Skeletal muscle tissue (tissue), 4 donors: Measurements from ENCODE around the gene DAGLA. TPM values are rescaled to one million over a fixed set of nuclear protein-coding genes. Genes with fewer than 3 reads are reported as not detected.

Experiments used
- H3K27ac ChIP-seq: one replicate; pipeline ENCODE4 v1.7.0; 2013; ENCODE audit warnings: mild to moderate bottlenecking, low read depth, low read length, inconsistent platforms
- H3K27me3 ChIP-seq, 3 donors: one replicate each; pipeline ENCODE4 v1.7.0; 2013; ENCODE audit warnings: low read length in 3 of 3; ENCODE audit not compliant: control insufficient read depth in 3 of 3, insufficient read depth in 3 of 3
- H3K36me3 ChIP-seq, 3 donors: one replicate each; pipeline ENCODE4 v1.7.0; 2013; ENCODE audit warnings: low read length in 3 of 3; ENCODE audit not compliant: control insufficient read depth in 3 of 3, insufficient read depth in 3 of 3
- H3K4me1 ChIP-seq, 3 donors: one replicate each; pipeline ENCODE4 v1.7.0; 2013; ENCODE audit warnings: low read length in 3 of 3, mild to moderate bottlenecking in 3 of 3; ENCODE audit not compliant: control insufficient read depth in 3 of 3, insufficient read depth in 3 of 3
- H3K4me3 ChIP-seq, 3 donors: one replicate each; pipeline ENCODE4 v1.7.0; 2013; ENCODE audit warnings: low read length in 3 of 3
- H3K9ac ChIP-seq, 3 donors: one replicate each; pipeline ENCODE4 v1.7.0; 2013; ENCODE audit warnings: low read length in 3 of 3, mild to moderate bottlenecking in 3 of 3, moderate library complexity in 2 of 3, low read depth in 1 of 3
- H3K9me3 ChIP-seq, 3 donors: one replicate each; pipeline ENCODE4 v1.7.0; 2013; ENCODE audit warnings: low read length in 3 of 3; ENCODE audit not compliant: control insufficient read depth in 3 of 3
- total RNA-seq: library from RNA; depleted of rRNA; stranded (reverse); fragments of >200 nt; gene quantifications from one replicate; pipeline ENCODE4 v1.2.3, GENCODE V29; 2014
- donor health status: Osteomylitis.

DAGLA gene
- total RNA-seq, 1 donor from 2014 or later, result 1.0 TPM

GRCh38 chr11:61791737-61792309 is 111.6 kb downstream of the DAGLA start:
- Histone ChIP-seq H3K27ac (peak overlapping the region; percentile 92), H3K4me1 (peaks cover 12 to 20% (median 15%) of the 10 kb centered on the region in 3 donors), H3K4me3 (peak overlapping the region; percentile 85 to 98 (median 96)), H3K27me3 (no peaks in the 10 kb centered on the region), H3K36me3 (peaks cover 38 to 43% (median 39%) of the 10 kb centered on the region in 3 donors), H3K9ac (peak overlapping the region; percentile 93 to 98 (median 95)), H3K9me3 (no peaks in the 10 kb centered on the region)

GRCh38 chr11:61792310-61793082 is 112.3 kb downstream of the DAGLA start, which contains the start of the genes FEN1 and TMEM258:
FEN1 (plus strand) TSS chr11:61792911; CDS start chr11:61795362, 2,451 bp downstream.
TMEM258 (minus strand) TSS chr11:61792599; CDS start chr11:61792558, 41 bp downstream.
- Histone ChIP-seq H3K9ac (peak within 1 kb of the TSS; percentile 93 to 98 (median 95)), H3K27me3 (no peaks in the 10 kb centered on the region), H3K36me3 (peaks cover 32 to 37% (median 34%) of the 10 kb centered on the region in 3 donors), H3K9me3 (no peaks in the 10 kb centered on the region), H3K4me1 (peaks cover 12 to 20% (median 15%) of the 10 kb centered on the region in 3 donors), H3K27ac (peak within 1 kb of the TSS; percentile 92), H3K4me3 (peak within 1 kb of the TSS; percentile 85 to 98 (median 96))

GRCh38 chr11:61793083-61793828 is 113.1 kb downstream of the DAGLA start:
- Histone ChIP-seq H3K27ac (peak overlapping the region; percentile 92), H3K36me3 (peaks cover 25 to 29% (median 27%) of the 10 kb centered on the region in 3 donors)

GRCh38 chr11:61793829-61794204 is 113.6 kb downstream of the DAGLA start:
- peaks cover 12 to 20% (median 15%) of the 10 kb centered on the region in 3 donors for H3K4me1 ChIP-seq
- no peaks in the 10 kb centered on the region for H3K27me3 ChIP-seq
- peak overlapping the region in 1 of 3 donors; percentile 96 for H3K4me3 ChIP-seq
- no peak overlapping the region for H3K9ac ChIP-seq
- H3K36me3 ChIP-seq, result peaks cover 20 to 25% (median 23%) of the 10 kb centered on the region in 3 donors
- H3K27ac ChIP-seq, result no peak overlapping the region
- no peaks in the 10 kb centered on the region for H3K9me3 ChIP-seq

More at GRCh38 chr11:61793083-61793828, 113.1 kb downstream of the DAGLA start:
- Histone ChIP-seq H3K9ac (peak overlapping the region; percentile 93 to 98 (median 95)), H3K27me3 (no peaks in the 10 kb centered on the region), H3K4me3 (peak overlapping the region; percentile 85 to 98 (median 96)), H3K4me1 (peaks cover 12 to 20% (median 15%) of the 10 kb centered on the region in 3 donors), H3K9me3 (no peaks in the 10 kb centered on the region)

- H3K4me3 ChIP-seq, result no peak overlapping the region
- no peaks in the 10 kb centered on the region for H3K9me3 ChIP-seq
- peaks cover 12 to 17% (median 15%) of the 10 kb centered on the region in 3 donors for H3K36me3 ChIP-seq
- no peak overlapping the region for H3K27ac ChIP-seq
- no peaks in the 10 kb centered on the region for H3K27me3 ChIP-seq
- peaks cover 12 to 20% (median 15%) of the 10 kb centered on the region in 3 donors for H3K4me1 ChIP-seq
- H3K9ac ChIP-seq, result no peak overlapping the region
Observed at GRCh38 chr11:61794579-61794978, 114.4 kb downstream of the DAGLA start.

- no peaks in the 10 kb centered on the region for H3K27me3 ChIP-seq
- H3K36me3 ChIP-seq, result peaks cover 6 to 8% (median 7%) of the 10 kb centered on the region in 3 donors
- no peak overlapping the region for H3K4me3 ChIP-seq
- H3K9me3 ChIP-seq, result no peaks in the 10 kb centered on the region
- H3K27ac ChIP-seq, result no peak overlapping the region
- H3K4me1 ChIP-seq, result peaks cover 12 to 16% (median 15%) of the 10 kb centered on the region in 3 donors
- no peak overlapping the region for H3K9ac ChIP-seq
Observed at GRCh38 chr11:61795459-61795858, 115.3 kb downstream of the DAGLA start.

DNA sequence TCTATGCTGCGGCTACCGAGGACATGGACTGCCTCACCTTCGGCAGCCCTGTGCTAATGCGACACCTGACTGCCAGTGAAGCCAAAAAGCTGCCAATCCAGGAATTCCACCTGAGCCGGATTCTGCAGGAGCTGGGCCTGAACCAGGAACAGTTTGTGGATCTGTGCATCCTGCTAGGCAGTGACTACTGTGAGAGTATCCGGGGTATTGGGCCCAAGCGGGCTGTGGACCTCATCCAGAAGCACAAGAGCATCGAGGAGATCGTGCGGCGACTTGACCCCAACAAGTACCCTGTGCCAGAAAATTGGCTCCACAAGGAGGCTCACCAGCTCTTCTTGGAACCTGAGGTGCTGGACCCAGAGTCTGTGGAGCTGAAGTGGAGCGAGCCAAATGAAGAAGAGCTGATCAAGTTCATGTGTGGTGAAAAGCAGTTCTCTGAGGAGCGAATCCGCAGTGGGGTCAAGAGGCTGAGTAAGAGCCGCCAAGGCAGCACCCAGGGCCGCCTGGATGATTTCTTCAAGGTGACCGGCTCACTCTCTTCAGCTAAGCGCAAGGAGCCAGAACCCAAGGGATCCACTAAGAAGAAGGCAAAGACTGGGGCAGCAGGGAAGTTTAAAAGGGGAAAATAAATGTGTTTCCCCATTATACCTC is 115.8 kb downstream of the DAGLA start:
- H3K27me3 ChIP-seq, result no peaks in the 10 kb centered on the region
- no peak overlapping the region for H3K4me3 ChIP-seq

More for the DNA sequence above, 115.8 kb downstream of the DAGLA start:
- H3K9me3 ChIP-seq, result no peaks in the 10 kb centered on the region
- H3K9ac ChIP-seq, result no peak overlapping the region
- H3K4me1 ChIP-seq, result peaks cover 12 to 16% (median 15%) of the 10 kb centered on the region in 3 donors
- no peak overlapping the region for H3K27ac ChIP-seq
- peaks cover 6 to 8% (median 6%) of the 10 kb centered on the region in 3 donors for H3K36me3 ChIP-seq
